Lung microvascular endothelial cell (primary cell): ENCODE data around the gene POC1A. TPM values are rescaled to one million over a fixed set of nuclear protein-coding genes. Genes with fewer than 3 reads are reported as not detected.
"Not testable (repeated sequence)": the region's sequence is repeated elsewhere in the genome, so short reads cannot be mapped to it uniquely, and the experiment has no call there.

Experiments
- DNase-seq, 2 donors: peaks; one replicate each; pipeline versions ENCODE4 v3.0.0 to v3.0.0-alpha.2; 2010; ENCODE audit warnings: low read depth in 2 of 2
- total RNA-seq: library from RNA; depleted of rRNA; stranded (reverse); fragments of >200 nt; gene quantifications from 2 replicates; pipeline ENCODE4 v1.2.1, GENCODE V29; 2014

The POC1A gene
- total RNA-seq, 1 donor from 2014 or later, result 4.0 TPM

DNA sequence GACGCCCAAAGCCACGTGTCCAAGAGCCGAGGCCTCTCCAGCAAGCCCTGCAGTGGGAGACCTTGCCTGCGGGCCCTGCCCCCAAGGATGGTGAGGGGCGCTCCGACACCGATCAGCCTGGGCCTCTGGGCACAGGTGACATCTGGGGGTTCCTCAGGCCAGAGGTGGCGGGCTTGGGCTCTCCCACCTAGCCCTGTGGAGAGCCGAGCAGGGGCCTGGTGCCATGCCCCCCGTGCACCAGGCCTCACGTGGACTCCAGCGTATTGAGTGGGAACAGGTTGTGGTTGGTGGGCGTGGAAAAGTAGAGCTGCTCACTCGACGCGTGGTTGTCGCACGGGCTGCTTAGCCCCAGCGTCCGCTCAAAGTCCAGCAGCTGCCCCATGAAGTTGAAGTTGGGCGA lies 103.7 kb downstream of the POC1A start:
- DNase-seq, result no peak

DNA sequence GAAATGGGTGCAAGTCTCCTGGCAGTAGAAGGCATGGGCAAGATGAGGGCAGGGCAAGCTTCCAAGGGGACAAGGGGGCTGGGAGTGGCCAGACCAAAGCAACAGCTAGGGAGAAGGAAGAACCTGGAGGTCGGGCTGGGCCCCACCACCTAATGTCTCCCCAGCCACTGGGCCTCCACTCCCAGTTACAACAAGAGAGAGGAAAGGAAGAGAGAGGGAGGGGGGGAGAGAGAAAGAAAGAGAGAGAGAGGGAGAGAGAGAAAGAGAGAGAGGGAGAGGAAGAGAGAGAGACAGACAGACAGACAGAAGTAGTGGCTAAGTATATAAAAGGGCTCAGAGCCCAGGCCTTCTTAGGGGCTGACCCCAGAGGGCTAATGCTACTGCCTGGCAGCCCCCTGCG lies 104.7 kb downstream of the POC1A start:
- DNase-seq, result no peak

DNA sequence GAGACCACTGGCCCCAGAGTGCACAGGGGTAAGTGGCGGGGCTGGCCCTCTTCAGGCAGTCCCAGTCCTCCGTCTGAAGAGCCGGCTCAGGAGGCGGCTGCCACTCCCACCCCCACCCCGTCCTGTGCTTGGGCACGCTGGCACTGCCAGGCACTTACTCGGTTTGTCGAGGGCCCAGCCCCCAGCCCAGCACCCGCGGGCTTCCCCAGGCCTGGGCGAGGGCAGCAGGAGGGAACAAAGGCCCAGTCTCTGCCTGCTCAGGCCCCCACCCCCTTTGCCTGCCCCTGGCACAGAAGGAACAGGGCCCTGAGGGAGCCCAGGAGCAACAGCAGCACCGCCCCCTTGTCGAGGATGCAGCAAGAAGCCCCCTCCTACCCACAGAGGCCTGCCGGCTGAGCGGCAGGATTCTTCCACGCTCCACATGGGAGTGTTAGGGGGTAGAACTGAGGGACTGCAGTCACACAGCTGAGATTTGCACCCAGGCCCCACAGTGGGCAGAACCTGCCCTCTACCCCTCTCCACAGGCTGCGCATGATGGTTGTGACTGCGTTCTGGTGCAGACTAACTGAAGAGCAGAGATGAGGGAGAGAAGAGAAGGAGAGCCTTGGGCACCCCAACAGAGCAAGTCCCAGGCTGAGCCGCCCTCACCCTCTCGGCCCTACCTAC lies 106.8 kb downstream of the POC1A start:
- DNase-seq, result peak in 1 of 2 donors; percentile 40

DNA sequence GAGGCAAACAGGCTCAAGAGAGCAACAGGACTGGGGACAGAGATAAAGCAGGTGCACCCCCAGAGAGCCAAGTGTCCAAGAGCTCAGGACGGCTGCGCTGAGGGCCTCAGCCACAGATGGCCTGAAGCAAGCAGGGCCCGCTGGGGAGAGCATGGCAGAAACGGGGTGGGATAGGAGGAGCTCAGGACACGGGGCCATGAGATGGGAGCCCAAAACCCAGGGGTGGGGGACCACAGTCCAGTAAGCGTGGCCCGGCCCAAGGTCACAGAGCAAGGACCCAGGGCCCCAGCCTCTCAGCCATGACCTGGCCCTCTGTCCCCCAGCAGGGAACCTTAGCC lies 107.4 kb downstream of the POC1A start:
- DNase-seq, result no peak

DNA sequence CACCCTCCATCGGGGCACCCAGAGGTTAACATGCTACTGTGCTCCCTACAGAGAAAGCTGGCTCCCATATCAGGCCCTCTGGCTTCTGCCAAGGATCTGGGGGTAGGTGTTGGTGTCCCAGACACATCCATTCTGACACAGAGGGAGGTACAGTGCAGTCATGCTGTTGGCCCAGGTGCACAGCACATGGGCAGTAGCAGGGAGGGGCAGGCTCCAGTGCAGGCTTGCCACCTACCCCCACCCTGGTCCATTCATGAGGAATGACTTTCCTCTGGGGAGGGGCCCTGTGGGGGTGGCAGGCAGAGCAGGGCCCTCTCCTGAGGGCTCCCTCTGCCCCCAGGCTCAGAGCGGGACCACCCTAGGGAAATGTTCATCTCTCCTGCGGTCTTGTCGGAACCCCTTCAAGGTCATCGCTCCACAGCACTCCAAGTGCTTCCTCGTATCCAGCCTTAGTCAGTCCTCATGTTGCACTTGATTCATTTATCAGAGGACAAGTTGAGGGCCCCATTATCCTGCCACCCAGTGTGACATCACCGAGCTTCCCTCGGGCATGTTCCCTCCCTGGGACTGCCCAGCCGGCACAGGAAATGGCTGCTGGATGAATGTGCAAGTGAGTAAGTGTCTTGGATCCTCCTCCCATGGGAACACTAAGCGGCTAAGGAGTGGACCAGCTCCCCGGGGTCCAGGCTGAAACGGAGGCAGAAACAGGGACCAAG lies 107.9 kb downstream of the POC1A start:
- peak; percentile 59 to 97 for DNase-seq

DNA sequence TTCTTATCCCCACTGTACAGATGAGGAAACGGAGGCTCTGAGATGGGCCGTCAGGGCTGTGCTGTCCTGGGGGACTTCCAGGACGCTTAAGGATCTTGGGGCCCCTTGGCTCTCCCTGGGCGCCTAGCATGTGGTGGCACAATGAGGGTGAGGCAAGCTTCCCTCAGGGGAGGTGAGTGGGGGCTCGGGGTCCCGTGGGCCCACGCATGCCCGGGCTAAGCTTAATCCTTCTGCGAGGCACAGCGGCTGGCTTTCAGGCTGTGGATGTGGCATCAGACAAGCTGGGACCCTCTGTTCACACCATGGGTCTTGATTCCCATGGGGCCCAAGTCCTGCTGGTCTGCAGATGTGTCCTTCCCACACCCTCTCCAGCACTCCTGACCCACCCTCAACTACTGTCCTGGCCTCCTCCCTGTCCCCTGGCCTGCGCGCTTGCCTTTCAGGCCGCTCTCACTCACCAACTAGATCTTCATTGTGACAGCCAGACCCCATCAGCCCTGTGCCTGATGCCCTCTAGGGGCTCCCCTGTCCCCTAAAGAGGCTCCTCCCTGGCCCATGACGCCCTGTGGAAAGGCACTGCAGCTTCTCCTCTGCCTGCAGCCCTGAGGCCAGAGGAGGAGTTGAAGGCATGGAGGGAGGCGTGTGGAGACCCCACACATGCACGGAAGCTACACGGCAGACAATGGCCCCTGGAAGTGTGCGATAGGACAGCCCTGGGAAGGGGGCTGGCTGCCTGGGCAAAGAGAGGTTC lies 109.2 kb downstream of the POC1A start:
- DNase-seq, result no peak

DNA sequence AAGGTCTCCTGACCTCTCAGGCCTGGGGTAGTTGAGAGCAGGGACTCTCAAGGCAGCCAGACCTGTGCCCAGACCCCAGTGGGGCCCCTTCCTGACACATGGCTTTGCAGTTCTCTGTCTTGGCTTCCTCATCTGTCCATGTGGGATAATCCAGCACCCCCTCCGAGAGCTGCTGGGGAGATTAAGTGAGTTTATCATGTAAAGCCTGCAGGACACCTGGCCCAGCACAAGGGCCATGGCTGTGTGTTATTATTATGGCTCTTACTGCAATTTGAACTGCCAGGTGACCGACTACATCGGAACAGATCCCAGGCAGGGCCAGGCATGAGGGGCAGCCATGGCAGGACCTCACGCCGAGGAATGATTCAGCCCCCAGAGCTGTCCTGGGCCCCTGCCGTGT lies 110.5 kb downstream of the POC1A start:
- no peak for DNase-seq

DNA sequence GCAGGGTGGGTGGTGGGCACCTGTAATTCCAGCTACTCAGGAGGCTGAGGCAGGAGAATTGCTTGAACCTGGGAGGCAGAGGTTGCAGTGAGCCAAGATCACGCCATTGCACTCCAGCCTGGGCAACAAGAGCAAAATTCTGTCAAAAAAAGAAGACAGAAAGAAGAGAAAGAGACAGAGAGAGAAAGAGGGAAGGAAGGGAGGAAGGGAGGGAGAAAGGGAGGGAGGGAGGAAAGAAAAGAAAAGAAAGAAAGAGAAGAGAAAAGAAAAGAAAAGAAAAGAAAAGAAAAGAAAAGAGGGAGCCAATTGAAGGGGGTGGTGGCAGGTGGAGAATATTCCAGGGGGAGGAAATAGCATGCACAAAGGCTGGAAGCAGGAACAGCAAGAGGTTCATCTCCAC lies 111.2 kb downstream of the POC1A start:
- DNase-seq, result not testable (repeated sequence)

DNA sequence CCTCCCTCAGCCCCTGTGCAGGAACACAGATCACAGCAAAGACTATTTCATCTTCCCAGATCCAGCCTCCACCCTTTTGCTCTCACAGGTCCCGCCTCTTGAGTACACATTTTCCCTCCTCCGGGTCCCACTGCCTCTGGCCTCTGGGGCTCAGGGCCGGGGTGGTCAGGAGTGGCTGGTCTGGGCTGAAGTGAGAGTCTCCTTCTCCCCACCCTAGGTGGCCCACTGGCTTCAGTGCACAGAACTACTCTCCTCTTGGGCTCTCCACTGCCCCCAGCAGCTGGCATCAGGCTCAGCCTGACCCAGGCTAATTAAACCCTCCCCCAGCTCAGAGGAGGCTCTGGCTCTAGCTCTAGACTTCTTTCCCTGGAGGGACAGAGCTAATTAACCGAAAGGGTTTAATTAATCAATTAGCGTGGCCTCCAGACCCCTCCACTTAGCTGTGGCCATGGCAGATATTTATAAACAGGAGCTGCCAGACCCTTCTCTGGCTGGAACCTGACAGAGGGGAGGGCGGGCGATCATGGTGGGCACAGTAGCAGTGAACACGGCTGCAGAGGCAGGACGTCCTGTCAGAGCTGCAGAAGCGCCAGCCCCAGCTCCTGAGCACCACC lies 113.0 kb downstream of the POC1A start:
- DNase-seq, result no peak

DNA sequence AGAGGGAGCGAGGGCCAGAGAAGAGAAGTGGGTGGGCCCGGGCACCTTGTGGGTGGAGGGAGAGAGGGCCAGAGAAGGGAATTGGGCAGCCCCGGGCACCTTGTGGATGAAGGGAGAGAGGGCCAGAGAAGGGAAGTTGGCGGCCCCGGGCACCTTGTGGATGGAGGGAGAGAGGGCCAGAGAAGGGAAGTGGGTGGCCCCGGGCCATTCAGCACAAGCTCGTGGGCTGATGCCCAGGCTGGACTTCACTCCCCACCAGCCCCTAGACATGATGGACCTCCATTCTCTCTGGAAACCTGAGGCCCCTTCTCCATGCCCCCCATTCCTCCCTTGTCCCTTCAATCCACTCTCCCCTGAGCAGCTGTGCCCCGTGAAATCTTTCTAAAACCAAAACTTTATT lies 113.6 kb downstream of the POC1A start:
- DNase-seq, result no peak

DNA sequence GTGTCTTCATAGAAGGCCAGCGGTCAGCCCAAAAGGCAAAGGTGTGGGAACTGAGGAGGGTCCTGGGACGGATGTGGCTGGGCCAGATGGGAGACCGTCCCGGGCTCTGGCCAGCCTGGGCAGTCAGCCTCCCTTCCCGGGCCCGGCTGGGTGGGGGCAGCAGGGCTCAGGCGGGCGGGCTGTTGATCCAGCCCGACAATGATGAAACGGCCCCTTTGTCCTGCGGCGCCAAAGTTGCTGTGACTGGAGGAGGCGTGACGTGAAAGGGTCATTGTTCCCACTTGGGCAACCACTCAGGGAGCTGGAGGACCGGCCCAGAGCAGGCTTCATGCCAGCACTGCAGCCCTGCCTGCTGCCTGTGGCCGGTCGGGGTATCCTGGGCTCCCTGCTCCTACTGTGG lies 114.4 kb downstream of the POC1A start:
- peak in 1 of 2 donors; percentile 55 for DNase-seq

DNA sequence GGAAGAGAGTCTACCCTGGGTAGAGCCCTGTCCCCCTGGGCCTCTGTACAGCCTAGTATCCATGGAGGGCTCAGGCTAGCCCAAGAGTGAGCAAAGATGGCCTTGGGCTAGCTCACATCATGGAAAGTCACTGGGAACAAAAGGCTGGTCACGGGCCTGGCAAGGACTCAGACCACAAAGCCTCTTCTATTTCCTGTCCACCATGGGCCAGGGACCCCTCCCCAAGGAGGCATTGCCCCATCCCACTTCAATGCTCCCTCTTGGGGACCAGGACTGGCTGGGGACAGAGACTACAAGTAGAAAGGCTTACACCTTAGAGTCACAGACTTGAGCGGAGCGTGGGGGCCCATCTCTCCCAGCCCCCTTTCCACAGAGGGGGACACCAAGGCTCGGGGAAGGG lies 114.8 kb downstream of the POC1A start:
- no peak for DNase-seq

DNA sequence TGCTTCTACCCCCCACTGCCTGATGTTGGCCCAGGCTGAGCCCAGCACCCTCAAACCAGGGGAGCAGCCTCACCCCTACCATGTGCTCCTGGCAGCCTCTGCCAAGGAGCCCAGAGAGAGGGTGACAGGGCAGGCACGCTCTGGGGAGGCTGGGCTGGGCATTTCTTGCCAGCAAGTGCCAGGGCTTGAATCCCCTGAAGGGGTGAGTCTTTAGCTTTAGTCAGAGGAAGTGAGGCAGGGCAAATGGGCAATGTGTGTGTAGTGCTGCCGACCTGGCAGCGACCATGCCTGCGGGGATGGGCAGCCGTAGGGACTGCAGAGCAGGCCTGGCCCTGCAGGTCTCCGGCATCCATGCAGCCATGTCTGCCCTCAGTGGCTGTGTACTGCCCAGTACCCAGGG lies 116.0 kb downstream of the POC1A start:
- DNase-seq, result no peak

DNA sequence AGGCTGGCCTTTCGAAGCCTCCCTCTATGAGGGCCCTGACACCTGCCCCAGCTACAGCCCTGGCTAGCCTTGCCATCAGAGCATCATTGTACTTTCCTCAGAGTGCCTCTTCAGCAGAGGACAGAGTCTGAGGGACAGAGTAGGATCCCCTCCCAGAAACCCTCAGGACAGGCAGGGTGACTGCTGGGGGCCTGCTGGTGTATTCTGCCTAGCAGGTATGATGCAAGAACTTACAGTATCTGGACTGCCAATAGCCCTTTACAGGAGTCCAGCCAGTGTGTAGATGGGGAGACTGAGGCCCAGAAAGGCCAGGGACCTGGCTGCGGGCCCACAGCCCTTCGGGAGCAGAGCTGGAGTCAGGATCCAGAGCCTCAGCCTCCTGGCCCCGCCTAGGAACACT lies 116.9 kb downstream of the POC1A start:
- DNase-seq, result no peak

DNA sequence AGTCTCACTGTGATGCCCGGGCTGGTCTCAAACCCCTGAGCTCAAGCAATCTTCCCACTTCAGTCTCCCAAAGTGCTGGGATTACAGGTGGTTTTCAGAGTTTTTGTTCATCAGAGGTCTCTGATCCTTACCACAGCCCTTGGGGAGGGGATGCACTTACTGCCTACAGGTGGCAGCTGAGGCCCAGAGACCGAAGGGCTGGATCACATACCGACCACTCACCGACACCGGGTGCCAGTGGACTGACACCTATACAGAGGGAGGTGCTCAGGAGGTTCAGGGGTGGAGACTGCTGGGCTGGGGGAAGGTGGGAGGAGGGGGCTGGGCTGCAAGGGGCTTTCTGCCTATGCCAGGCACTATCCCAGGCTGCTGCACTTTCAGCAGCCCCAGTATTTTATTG lies 117.4 kb downstream of the POC1A start:
- DNase-seq, result no peak

DNA sequence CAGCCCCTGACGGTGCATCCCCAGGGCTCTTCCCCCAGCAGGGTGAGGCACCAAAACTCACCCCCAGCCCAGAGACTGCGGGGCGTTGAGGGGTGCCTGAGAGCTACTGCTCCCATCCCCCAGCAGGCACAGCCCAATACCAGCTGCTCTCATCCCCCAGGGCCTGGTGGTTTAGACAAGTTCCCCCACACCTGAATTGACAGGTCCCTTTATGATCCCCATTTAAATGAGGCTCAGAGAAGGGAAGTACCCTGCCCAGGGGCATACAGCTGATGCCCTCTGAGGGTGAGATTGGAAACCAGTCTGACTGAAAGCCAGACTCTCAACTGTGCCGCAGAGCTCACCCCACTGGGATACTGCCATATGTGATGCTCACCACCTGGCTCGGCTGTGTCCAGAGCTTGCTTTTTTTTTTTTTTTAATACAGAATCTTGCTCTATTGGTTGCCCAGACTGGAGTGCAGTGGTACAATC lies 118.0 kb downstream of the POC1A start:
- no peak for DNase-seq

DNA sequence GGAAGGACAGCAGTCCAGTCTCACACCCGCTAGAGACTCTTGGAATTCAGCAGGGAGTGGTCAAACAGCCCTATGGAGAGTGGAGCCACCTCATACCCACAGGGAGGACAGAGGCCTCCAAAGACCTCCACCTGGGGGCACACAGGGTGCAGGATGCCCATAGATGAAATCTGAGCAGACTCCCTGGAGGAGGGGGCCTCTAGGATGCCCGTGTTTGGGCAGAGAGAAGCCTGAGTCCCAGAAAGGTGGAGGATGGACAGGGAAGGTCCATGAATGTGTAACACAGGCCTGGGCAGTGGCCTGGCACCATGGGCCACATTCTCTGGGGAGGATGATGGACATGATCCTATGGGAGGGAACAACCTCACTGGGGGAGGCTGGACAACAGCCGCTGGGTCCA lies 119.6 kb downstream of the POC1A start:
- DNase-seq, result no peak

DNA sequence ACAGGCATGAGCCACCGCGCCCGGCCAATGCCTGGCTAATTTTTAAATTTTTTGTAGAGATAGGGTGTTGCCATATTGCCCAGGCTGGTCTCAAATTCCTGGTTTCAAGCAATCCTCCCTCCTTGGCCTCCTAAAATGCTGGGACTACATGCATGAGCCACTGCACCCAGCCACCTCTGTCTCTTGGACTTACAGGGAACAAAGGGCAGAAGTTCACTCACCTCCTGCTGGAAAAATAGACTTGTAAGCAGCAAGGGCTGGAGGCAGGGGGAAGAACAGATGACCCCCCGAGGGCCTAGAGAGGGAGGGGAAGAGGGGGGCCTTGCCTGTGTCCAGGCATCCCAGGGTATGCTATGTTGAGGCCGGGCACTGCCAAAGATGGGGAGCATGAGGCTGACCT lies 120.0 kb downstream of the POC1A start:
- no peak for DNase-seq

DNA sequence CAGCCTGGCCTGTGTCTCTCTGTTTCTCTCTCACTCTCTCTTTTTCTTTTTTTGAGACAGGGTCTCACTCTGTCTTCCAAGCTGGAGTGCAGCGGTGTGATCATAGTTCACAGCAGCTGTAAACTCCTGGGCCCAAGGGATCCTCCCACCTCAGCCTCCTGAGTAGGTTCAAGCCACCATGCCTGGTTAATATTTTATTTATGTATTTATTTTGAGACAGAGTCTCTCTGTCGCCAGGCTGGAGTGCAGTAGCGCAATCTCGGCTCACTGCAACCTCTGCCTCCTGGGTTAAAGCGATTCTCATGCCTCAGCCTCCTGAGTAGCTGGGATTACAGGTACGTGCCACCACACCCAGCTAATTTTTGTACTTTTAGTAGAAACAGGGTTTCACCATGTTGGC lies 120.5 kb downstream of the POC1A start:
- DNase-seq, result not testable (repeated sequence)

DNA sequence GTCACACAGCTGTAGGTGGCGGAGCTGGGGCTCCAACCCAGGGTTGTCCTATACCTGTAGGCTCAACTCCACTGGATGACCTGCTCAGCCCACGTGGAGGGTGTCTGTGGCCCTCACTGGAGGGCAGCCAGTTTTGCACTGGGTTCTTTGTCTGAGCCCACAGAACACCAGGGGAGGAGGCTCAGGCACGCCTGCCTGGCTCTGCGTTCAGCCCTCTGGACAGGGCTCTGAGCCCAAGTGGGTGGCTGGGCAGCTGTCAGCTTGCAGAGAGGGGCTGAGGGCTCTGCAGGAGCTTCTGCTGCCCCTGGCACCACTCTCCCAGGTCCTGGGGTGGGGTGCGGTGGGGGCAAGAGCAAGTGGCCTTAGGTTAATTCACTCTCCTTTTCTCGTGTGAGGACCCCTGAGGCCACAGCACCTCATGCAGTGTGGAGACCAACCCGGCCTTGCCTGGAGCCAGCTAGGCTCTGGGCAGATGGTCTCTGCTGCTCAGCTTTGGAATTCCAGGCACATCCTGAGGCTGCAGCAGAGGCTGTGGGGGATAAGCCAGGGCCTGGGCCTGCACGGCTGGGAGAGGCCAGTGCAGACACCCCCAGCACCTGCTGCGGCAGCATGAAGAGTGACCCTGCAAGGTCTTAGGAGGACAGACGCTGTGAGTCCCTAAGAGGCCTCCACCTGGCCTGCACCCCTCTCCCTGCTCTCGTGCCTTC lies 121.4 kb downstream of the POC1A start:
- no peak for DNase-seq

DNA sequence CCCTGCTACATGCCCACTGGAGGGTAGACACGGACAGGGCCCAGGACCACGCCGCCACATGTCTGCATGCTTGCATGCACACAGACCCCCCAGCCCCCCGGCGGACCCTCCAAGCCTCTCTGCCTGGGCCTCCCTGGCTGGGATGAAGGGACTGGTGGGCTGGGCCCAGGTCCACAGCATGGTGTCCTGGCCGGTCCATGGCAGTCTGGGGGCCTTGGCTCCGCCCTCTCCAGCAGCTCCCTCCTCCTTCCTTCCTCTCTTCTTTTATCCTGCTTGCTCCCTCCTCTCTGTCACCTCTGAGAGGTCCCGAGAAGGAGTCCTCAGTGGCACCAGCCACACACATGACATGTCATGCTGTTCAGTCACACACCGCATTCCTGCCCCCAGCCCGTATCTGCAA lies 122.3 kb downstream of the POC1A start:
- DNase-seq, result no peak
